DND-41 (cell line): ENCODE data around the gene PAWR.

ENCODE experiments used
- CTCF ChIP-seq: IDR thresholded peaks from 2 replicates; pipeline ENCODE4 v1.5.1; 2012; ENCODE audit warnings: borderline replicate concordance, low read length, moderate library complexity, mild to moderate bottlenecking; ENCODE audit not compliant: poor library complexity, severe bottlenecking; ENCODE audit errors: extremely low read depth
- EZH2 ChIP-seq: IDR thresholded peaks from 3 replicates; pipeline ENCODE4 v1.6.1; 2012; ENCODE audit warnings: borderline replicate concordance, low read depth, mild to moderate bottlenecking, moderate library complexity, low read length, inconsistent platforms; ENCODE audit not compliant: severe bottlenecking

GRCh38 chr12:79686171-79686570, 4.6 kb downstream of the PAWR start:
- TF ChIP-seq CTCF = no peak
- TF ChIP-seq EZH2 = no peak
